Psoas muscle (tissue), 8 donors: ENCODE measurements around the gene DARS2. TPM values are rescaled to one million over a fixed set of nuclear protein-coding genes. Genes with fewer than 3 reads are reported as not detected.
"Not testable (repeated sequence)": the region's sequence is repeated elsewhere in the genome, so short reads cannot be mapped to it uniquely, and the experiment has no call there.

Experiments used
- ATAC-seq, 4 donors: fragments of 200-7000 bp; cut with Tn5 transposase; one replicate each; pipeline ENCODE4 v1.9.1; 2020; ENCODE audit warnings: moderate library complexity in 3 of 4, mild to moderate bottlenecking in 2 of 4
- DNase-seq, 2 donors: peaks; one replicate each; pipeline ENCODE4 v3.0.0-alpha.2; 2020
- H3K27ac ChIP-seq: fragments of 200-600 bp; one replicate; pipeline ENCODE4 v1.8.0; 2022
- H3K27me3 ChIP-seq, 3 donors: fragments of 200-600 bp in 1 of 3; one replicate each; pipeline versions ENCODE4 v1.6.1 to v1.8.0; 2013 to 2022; ENCODE audit warnings: low read length in 2 of 3, mild to moderate bottlenecking in 2 of 3, moderate library complexity in 1 of 3; ENCODE audit not compliant: insufficient read depth in 3 of 3
- H3K36me3 ChIP-seq, 2 donors: fragments of 200-600 bp in 1 of 2; one replicate each; pipeline versions ENCODE4 v1.6.1 to v1.8.0; 2013 to 2022; ENCODE audit warnings: low read depth in 1 of 2, mild to moderate bottlenecking in 1 of 2, moderate library complexity in 1 of 2; ENCODE audit not compliant: insufficient read depth in 1 of 2
- H3K4me1 ChIP-seq: fragments of 200-600 bp; one replicate; pipeline ENCODE4 v1.8.0; 2022
- H3K4me3 ChIP-seq: fragments of 200-600 bp; one replicate; pipeline ENCODE4 v1.8.0; 2022; ENCODE audit warnings: mild to moderate bottlenecking
- H3K9me3 ChIP-seq: fragments of 200-600 bp; one replicate; pipeline ENCODE4 v1.8.0; 2022
- CTCF ChIP-seq: fragments of 200-600 bp; IDR thresholded peaks from one replicate; pipeline ENCODE4 v1.8.0; 2022; ENCODE audit warnings: antibody characterized with exemption
- WGBS, 3 donors: extraction: QIAGEN DNeasy Blood & Tissue Kit; methylation state at CpG; one replicate each; pipeline versions ENCODE4 v1.1.6 to v1.1.7; 2013; 5-methylcytosine and 5-hydroxymethylcytosine counted together
- intact Hi-C, 2 donors: fragments of 100-400 bp; cut with DNase I; formaldehyde crosslinking; loops; one replicate each; pipeline versions ENCODE4 v1.11.0 to v1.14.2; 2022
- polyA plus RNA-seq, 3 donors: library from polyadenylated mRNA; stranded (reverse); fragments of 200-250 nt; gene quantifications; one replicate each; pipeline ENCODE4 v1.2.3, GENCODE V29; 2013
- total RNA-seq, 4 donors: library from RNA; stranded (reverse); fragmentation: NEBNext Ultra II Directional in 2 of 4; extraction: Animal tissue kit (Norgen Biotek cat#: 25700) in 2 of 4; gene quantifications; one replicate each; pipeline versions ENCODE4 v1.2.1 to v1.2.4, GENCODE V29; 2021 to 2023
- donor health status: healthy with polysubstance abuse.
- donor health status: DM: no; HTN: no; CAD: no; lungs with moderate emphysema.
- donor health status: Bipolar disorder and iron deficiency.
- donor health status: healthy.
- donor health status: DM: yes; HTN: yes; CAD: no.
- donor health status: DM: no; HTN: no; CAD: no.
- donor health status: DM: no; HTN: no; CAD: no.
- donor health status: DM: yes; HTN: yes; CAD: no.

Gene DARS2
- total and polyA plus RNA-seq, 7 donors: 4.5 to 14.3 (median 7.3) TPM

DNA sequence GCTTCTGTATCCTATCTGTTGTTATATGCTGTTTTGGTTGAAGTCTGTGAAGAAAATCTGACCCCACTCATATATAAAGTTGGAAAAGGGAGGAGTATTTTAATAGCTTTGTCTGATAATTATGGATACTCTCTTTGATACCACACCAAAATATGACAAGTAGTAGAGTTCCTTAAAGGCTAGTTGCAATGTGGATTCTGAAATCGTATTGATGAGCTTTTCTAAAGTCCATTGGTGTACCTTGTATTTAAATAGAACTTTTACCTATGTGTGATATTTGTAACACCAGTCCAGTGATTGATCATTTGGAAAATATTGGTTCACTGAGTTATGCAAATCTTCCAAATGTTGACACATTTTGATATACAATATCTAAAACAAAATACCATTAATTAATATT lies 35.6 kb downstream of the DARS2 start:
- ATAC-seq (no peak), DNase-seq (no peak)
- Histone ChIP-seq H3K27ac (no peak overlapping the region), H3K4me3 (no peak overlapping the region), H3K36me3 (peaks cover 4 to 100% of the 10 kb centered on the region in 2 donors), H3K9me3 (no peaks in the 10 kb centered on the region), H3K27me3 (no peaks in the 10 kb centered on the region), H3K4me1 (peaks cover 4% of the 10 kb centered on the region)
- 91 to 97% (median 93%) methylated on average over 1 of the region's 1 CpG for WGBS, 3 donors
- no peak for TF ChIP-seq CTCF
- intact Hi-C loops: no loop called here

DNA sequence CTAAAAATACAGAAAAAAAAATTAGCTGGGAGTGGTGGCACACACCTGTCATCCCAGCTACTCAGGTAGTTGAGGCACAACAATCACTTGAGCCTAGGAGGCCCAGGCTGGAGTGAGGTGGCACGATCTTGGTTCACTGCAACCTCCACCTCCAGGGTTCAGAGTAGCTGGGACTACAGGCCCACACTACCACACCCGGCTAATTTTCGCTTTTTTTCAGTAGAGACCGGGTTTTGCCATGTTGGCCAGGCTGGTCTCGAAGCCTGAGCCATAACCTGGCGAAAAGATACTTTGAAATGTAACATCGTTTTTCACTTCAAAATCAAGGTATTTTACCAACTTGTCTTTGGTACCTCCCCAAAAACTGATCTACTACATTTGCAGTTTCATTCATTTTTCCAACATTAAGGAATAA lies 37.3 kb downstream of the DARS2 start:
- Histone ChIP-seq H3K27ac (no peak overlapping the region), H3K9me3 (no peaks in the 10 kb centered on the region), H3K27me3 (no peaks in the 10 kb centered on the region), H3K4me3 (no peak overlapping the region), H3K4me1 (peaks cover 18% of the 10 kb centered on the region), H3K36me3 (peaks cover 4 to 100% of the 10 kb centered on the region in 2 donors)
- no peak for TF ChIP-seq CTCF
- no peak for ATAC-seq
- intact Hi-C loops: no loop called here
- WGBS, 3 donors: 92 to 98% (median 95%) methylated on average over 7 of the region's 7 CpGs
- no peak for DNase-seq

GRCh38 chr1:173862146-173862768 lies 37.8 kb downstream of the DARS2 start:
- ATAC-seq, H3K27ac ChIP-seq, intact Hi-C loops, H3K9me3 ChIP-seq, H3K27me3 ChIP-seq, H3K4me3 ChIP-seq, DNase-seq: not testable (repeated sequence)
- 81 to 85% (median 81%) methylated on average over 13 of the region's 13 CpGs for WGBS, 3 donors
- peaks cover 4 to 97% of the 10 kb centered on the region in 2 donors for H3K36me3 ChIP-seq
- peaks cover 18% of the 10 kb centered on the region for H3K4me1 ChIP-seq

DNA sequence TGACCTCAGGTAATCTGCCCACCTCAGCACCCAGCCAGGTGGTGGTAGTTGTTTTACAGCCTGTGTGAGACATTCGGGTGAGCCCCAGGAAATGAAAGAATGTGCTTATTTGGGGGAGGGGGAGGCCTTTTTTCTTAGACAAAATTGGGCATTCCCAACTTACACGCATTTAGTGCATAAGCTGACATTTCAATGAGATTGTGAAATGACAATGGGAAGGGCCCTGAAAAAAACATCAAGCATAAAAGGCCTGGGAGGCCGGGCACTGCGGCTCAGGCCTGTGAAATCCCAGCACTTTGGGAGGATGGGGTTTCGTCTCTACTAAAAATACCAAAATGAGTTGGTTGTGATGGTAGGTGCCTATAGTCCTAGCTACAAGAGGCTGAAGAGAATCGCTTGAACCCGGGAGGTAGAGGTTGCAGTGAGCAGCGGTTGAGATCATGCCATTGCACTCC lies 38.3 kb downstream of the DARS2 start:
- intact Hi-C loops: no loop called here
- no peak for TF ChIP-seq CTCF
- Histone ChIP-seq H3K4me1 (peaks cover 18% of the 10 kb centered on the region), H3K36me3 (peaks cover 4 to 91% of the 10 kb centered on the region in 2 donors), H3K9me3 (no peaks in the 10 kb centered on the region), H3K27ac (no peak overlapping the region), H3K4me3 (no peak overlapping the region), H3K27me3 (no peaks in the 10 kb centered on the region)
- DNase-seq (no peak), ATAC-seq (no peak)
- WGBS, 3 donors: 64 to 70% (median 68%) methylated on average over 8 of the region's 8 CpGs

GRCh38 chr1:173863224-173864161 lies 39.0 kb downstream of the DARS2 start:
- no peak for DNase-seq
- no peak for ATAC-seq

More at GRCh38 chr1:173863224-173864161, 39.0 kb downstream of the DARS2 start:
- H3K36me3 ChIP-seq: peaks cover 4 to 84% of the 10 kb centered on the region in 2 donors
- intact Hi-C loops: no loop called here
- peak overlapping the region; percentile 0 for H3K4me3 ChIP-seq
- H3K4me1 ChIP-seq: peaks cover 18% of the 10 kb centered on the region
- no peak for TF ChIP-seq CTCF
- no peaks in the 10 kb centered on the region for H3K9me3 ChIP-seq
- peak overlapping the region; percentile 13 for H3K27ac ChIP-seq
- H3K27me3 ChIP-seq: no peaks in the 10 kb centered on the region
